ENCODE data around the gene INTS2. TPM values are rescaled to one million over a fixed set of nuclear protein-coding genes. Genes with fewer than 3 reads are reported as not detected.
"Not testable (repeated sequence)": the region's sequence is repeated elsewhere in the genome, so short reads cannot be mapped to it uniquely, and the experiment has no call there.

The INTS2 gene
- total RNA-seq, 1 donor from 2014 or later, result 9.1 TPM

- ATAC-seq (no peak), DNase-seq (ENCODE audit: missing footprints) (no peak)
- intact Hi-C loops (cut with DNase I), result no loop called here
Observed at GRCh38 chr17:61897548-61898180, 30.1 kb downstream of the INTS2 start.

GRCh38 chr17:61895391-61895790 is 32.4 kb downstream of the INTS2 start:
- no peak for ATAC-seq
- intact Hi-C loops (cut with DNase I), result no loop called here
- DNase-seq (ENCODE audit: missing footprints), result no peak

GRCh38 chr17:61894310-61894709 is 33.5 kb downstream of the INTS2 start:
- DNase-seq (ENCODE audit: missing footprints); ATAC-seq; intact Hi-C loops (cut with DNase I): not testable (repeated sequence)

GRCh38 chr17:61887733-61888132 is 40.0 kb downstream of the INTS2 start:
- DNase-seq (ENCODE audit: missing footprints); intact Hi-C loops (cut with DNase I); ATAC-seq: not testable (repeated sequence)

GRCh38 chr17:61885865-61886264 is 41.9 kb downstream of the INTS2 start:
- DNase-seq (ENCODE audit: missing footprints); ATAC-seq; intact Hi-C loops (cut with DNase I): not testable (repeated sequence)

- intact Hi-C loops (cut with DNase I), result no loop called here
- DNase-seq (ENCODE audit: missing footprints) (no peak), ATAC-seq (no peak)
Observed at GRCh38 chr17:61884864-61885263, 42.9 kb downstream of the INTS2 start.

- DNase-seq (ENCODE audit: missing footprints) (peak; percentile 40), ATAC-seq (no peak)
- intact Hi-C loops (cut with DNase I), result no loop called here
Observed at GRCh38 chr17:61880589-61881102, 47.1 kb downstream of the INTS2 start.

GRCh38 chr17:61878984-61879612 is 48.7 kb downstream of the INTS2 start:
- intact Hi-C loops (cut with DNase I), result no loop called here
- ATAC-seq (no peak), DNase-seq (ENCODE audit: missing footprints) (no peak)

- intact Hi-C loops (cut with DNase I), result no loop called here
- DNase-seq (ENCODE audit: missing footprints) (no peak), ATAC-seq (no peak)
Observed at GRCh38 chr17:61878520-61878919, 49.3 kb downstream of the INTS2 start.

GRCh38 chr17:61877837-61878236 is 49.9 kb downstream of the INTS2 start:
- DNase-seq (ENCODE audit: missing footprints), result no peak
- intact Hi-C loops (cut with DNase I), result no loop called here

GRCh38 chr17:61875804-61876203 is 52.0 kb downstream of the INTS2 start:
- intact Hi-C loops (cut with DNase I), result no loop called here
- no peak for ATAC-seq

More at GRCh38 chr17:61877837-61878236, 49.9 kb downstream of the INTS2 start:
- no peak for ATAC-seq

GRCh38 chr17:61875285-61875684 is 52.5 kb downstream of the INTS2 start:
- intact Hi-C loops (cut with DNase I), result no loop called here
- DNase-seq (ENCODE audit: missing footprints), result no peak
- ATAC-seq, result no peak

More at GRCh38 chr17:61875804-61876203, 52.0 kb downstream of the INTS2 start:
- no peak for DNase-seq (ENCODE audit: missing footprints)

GRCh38 chr17:61874075-61874474 is 53.7 kb downstream of the INTS2 start:
- DNase-seq (ENCODE audit: missing footprints) (no peak), ATAC-seq (no peak)
- intact Hi-C loops (cut with DNase I), result no loop called here

GRCh38 chr17:61872099-61872498 is 55.7 kb downstream of the INTS2 start:
- ATAC-seq (no peak), DNase-seq (ENCODE audit: missing footprints) (no peak)
- intact Hi-C loops (cut with DNase I), result no loop called here

- intact Hi-C loops (cut with DNase I), result no loop called here
- no peak for ATAC-seq
- DNase-seq (ENCODE audit: missing footprints), result no peak
Observed at GRCh38 chr17:61869138-61869537, 58.6 kb downstream of the INTS2 start.

- ATAC-seq, result no peak
- intact Hi-C loops (cut with DNase I), result no loop called here
Observed at GRCh38 chr17:61868074-61868473, 59.7 kb downstream of the INTS2 start.

GRCh38 chr17:61867033-61867432 is 60.7 kb downstream of the INTS2 start:
- no peak for ATAC-seq
- intact Hi-C loops (cut with DNase I), result no loop called here
- no peak for DNase-seq (ENCODE audit: missing footprints)

More at GRCh38 chr17:61868074-61868473, 59.7 kb downstream of the INTS2 start:
- DNase-seq (ENCODE audit: missing footprints), result no peak

- intact Hi-C loops (cut with DNase I), result no loop called here
- ATAC-seq (peak; percentile 42), DNase-seq (ENCODE audit: missing footprints) (no peak)
Observed at GRCh38 chr17:61863801-61864126, 64.0 kb downstream of the INTS2 start.

GRCh38 chr17:61862975-61863800 is 64.6 kb downstream of the INTS2 start, which contains the start of gene BRIP1:
Gene BRIP1 (minus strand): TSS chr17:61863528. CDS start chr17:61861539, 1,989 bp downstream.
- intact Hi-C loops (cut with DNase I), result no loop called here
- peak; percentile 99 for ATAC-seq
- DNase-seq (ENCODE audit: missing footprints), result peak; percentile 95
